Measurements from ENCODE around the gene MICAL3. TPM values are rescaled to one million over a fixed set of nuclear protein-coding genes. Genes with fewer than 3 reads are reported as not detected.

Gene MICAL3
- total and polyA plus RNA-seq, 2 donors, result 2.7 to 4.0 TPM

DNA sequence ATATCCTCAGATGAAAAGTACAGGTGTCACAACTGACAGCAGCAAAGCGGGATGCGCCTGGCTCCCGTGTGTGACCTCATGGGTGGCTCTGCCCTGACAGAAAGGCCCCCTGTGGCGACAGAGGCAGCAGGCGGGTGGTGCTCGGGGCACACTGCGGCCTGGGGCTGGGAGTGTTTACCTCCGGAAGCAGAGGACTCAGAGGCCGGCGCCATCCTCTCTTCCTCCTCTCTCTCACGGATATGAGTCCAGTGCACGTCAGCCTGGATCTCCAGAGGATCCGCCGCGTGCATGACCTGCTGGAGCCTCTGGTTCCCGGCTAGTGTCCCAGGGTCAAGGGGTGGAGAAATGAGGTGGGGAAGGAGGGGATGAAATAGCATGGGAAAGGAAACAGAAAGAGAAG is 196.9 kb downstream of the MICAL3 start:
- no peak overlapping the region for H3K4me3 ChIP-seq (ENCODE audit: low read length in 2 of 2)
- H3K36me3 ChIP-seq (ENCODE audit: control insufficient read depth in 2 of 2, insufficient read depth in 2 of 2, low read length in 1 of 2), result no peaks in the 10 kb centered on the region
- 91% methylated on average over 16 of the region's 16 CpGs for WGBS
- no peak overlapping the region for H3K27ac ChIP-seq (ENCODE audit: low read depth in 1 of 2, low read length in 1 of 2)
- H3K4me1 ChIP-seq (ENCODE audit: control insufficient read depth in 2 of 2, insufficient read depth in 2 of 2, low read length in 2 of 2), result peaks cover 6 to 17% of the 10 kb centered on the region in 2 donors
- no peaks in the 10 kb centered on the region for H3K27me3 ChIP-seq (ENCODE audit: control insufficient read depth in 2 of 2, insufficient read depth in 1 of 2, low read length in 1 of 2)
- H3K9me3 ChIP-seq (ENCODE audit: control insufficient read depth in 2 of 2, insufficient read depth in 1 of 2, low read length in 1 of 2), result no peaks in the 10 kb centered on the region
- DNase-seq (ENCODE audit: low read depth in 6 of 9, low spot score in 9 of 9), result no peak

DNA sequence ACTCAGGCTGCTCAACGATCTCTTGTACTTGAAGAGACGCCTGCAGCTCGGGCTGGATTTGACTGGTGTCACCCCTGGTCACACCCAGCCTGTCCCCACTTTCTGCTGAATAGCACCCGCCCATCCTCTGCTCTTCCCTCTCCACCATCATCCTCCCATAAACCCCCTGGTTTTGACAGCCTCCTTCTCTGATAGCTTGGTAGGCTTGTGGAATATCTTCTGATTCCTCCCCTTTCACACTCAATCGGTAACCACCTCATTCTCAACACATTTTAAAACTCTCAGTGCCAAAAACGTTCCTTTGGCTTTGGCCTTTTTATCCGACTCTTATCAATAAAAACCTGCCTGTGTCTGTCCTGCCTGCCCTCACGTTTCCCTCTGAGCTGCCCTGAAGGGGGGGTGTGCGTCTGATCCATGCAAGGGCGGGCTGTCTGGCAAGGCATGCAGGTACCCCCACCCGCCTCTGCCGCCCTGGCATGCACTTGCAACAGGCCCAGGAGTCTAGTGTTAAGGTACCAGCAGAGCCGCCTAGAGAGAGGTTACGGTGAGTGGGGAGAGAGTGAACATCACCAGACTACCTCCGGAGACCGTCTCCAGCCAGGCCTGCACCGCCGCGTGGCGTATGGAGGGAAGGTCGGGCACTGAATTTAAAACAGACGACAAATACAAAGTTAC is 198.3 kb downstream of the MICAL3 start:
- peaks cover 6 to 12% of the 10 kb centered on the region in 2 donors for H3K4me1 ChIP-seq (ENCODE audit: control insufficient read depth in 2 of 2, insufficient read depth in 2 of 2, low read length in 2 of 2)
- no peak for DNase-seq (ENCODE audit: low read depth in 6 of 9, low spot score in 9 of 9)
- H3K4me3 ChIP-seq (ENCODE audit: low read length in 2 of 2), result no peak overlapping the region
- WGBS, result 96% methylated on average over 22 of the region's 22 CpGs
- H3K27ac ChIP-seq (ENCODE audit: low read depth in 1 of 2, low read length in 1 of 2), result no peak overlapping the region
- H3K27me3 ChIP-seq (ENCODE audit: control insufficient read depth in 2 of 2, insufficient read depth in 1 of 2, low read length in 1 of 2), result no peaks in the 10 kb centered on the region
- no peaks in the 10 kb centered on the region for H3K9me3 ChIP-seq (ENCODE audit: control insufficient read depth in 2 of 2, insufficient read depth in 1 of 2, low read length in 1 of 2)
- H3K36me3 ChIP-seq (ENCODE audit: control insufficient read depth in 2 of 2, insufficient read depth in 2 of 2, low read length in 1 of 2), result no peaks in the 10 kb centered on the region

DNA sequence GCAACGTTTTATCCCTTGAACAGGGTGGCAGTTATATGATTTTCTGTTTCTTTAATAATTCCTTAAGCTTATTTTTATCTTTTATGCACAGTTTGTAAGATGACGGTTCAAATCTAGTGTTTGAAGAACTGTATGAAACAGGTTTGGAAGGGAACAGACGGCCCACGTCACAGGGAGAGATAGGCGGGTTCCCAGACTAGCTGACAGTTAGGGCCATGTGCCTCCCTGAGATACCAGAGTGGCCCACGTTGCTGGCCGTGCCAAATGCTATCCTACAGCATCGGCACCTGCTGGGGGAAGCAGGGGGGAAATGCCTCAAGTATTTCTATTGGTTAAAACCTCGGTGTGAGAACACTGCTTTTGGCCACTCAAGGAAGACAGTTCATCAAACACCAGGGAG is 199.9 kb downstream of the MICAL3 start:
- Histone ChIP-seq H3K27ac (ENCODE audit: low read depth in 1 of 2, low read length in 1 of 2) (no peak overlapping the region), H3K4me1 (ENCODE audit: control insufficient read depth in 2 of 2, insufficient read depth in 2 of 2, low read length in 2 of 2) (peaks cover 2% of the 10 kb centered on the region in 2 donors), H3K9me3 (ENCODE audit: control insufficient read depth in 2 of 2, insufficient read depth in 1 of 2, low read length in 1 of 2) (no peaks in the 10 kb centered on the region), H3K36me3 (ENCODE audit: control insufficient read depth in 2 of 2, insufficient read depth in 2 of 2, low read length in 1 of 2) (no peaks in the 10 kb centered on the region), H3K4me3 (ENCODE audit: low read length in 2 of 2) (no peak overlapping the region), H3K27me3 (ENCODE audit: control insufficient read depth in 2 of 2, insufficient read depth in 1 of 2, low read length in 1 of 2) (no peaks in the 10 kb centered on the region)
- WGBS, result 91% methylated on average over 9 of the region's 9 CpGs
- DNase-seq (ENCODE audit: low read depth in 6 of 9, low spot score in 9 of 9), result no peak

DNA sequence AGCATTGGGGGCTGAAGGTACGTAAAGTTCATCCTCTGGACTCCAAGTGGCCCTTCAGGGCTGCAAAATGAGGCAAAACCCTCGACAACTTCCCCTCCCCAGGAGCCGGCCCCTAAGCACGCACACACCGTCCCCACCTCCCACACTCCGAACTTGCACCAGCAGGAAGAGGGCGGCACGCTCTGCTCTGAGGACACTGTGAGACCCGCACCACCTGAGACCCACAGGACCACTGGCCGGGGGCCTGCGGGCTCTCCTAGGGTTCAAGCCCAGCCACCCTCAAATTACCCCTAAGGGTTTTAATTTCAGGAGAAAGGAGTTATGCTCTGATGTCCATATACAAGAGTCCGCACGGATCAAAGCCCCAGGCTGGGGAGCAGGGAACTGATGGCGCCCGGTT is 200.4 kb downstream of the MICAL3 start:
- Histone ChIP-seq H3K27me3 (ENCODE audit: control insufficient read depth in 2 of 2, insufficient read depth in 1 of 2, low read length in 1 of 2) (no peaks in the 10 kb centered on the region), H3K27ac (ENCODE audit: low read depth in 1 of 2, low read length in 1 of 2) (no peak overlapping the region), H3K36me3 (ENCODE audit: control insufficient read depth in 2 of 2, insufficient read depth in 2 of 2, low read length in 1 of 2) (no peaks in the 10 kb centered on the region), H3K4me3 (ENCODE audit: low read length in 2 of 2) (no peak overlapping the region), H3K9me3 (ENCODE audit: control insufficient read depth in 2 of 2, insufficient read depth in 1 of 2, low read length in 1 of 2) (no peaks in the 10 kb centered on the region), H3K4me1 (ENCODE audit: control insufficient read depth in 2 of 2, insufficient read depth in 2 of 2, low read length in 2 of 2) (no peaks in the 10 kb centered on the region)
- no peak for DNase-seq (ENCODE audit: low read depth in 6 of 9, low spot score in 9 of 9)
- WGBS, result 96% methylated on average over 15 of the region's 15 CpGs

DNA sequence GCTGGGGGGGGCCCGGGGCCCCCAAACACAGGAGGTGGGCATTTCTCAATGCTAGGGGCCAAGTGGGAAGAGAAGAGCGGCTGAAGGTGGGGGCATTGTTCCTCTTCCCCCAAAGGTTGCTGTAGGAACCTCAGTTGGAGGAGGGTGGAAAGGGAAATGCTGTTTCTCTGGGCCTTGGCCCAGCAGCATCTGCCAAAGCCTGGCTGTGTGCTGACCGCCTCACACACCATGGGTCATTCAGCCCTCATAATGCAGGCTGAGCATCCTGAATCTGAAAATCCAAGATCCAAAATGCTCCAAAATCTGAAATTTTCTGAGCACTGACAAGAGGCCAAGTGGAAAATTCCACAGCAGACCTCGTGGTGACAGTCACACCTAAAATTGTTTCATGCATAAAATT is 201.1 kb downstream of the MICAL3 start:
- no peaks in the 10 kb centered on the region for H3K36me3 ChIP-seq (ENCODE audit: control insufficient read depth in 2 of 2, insufficient read depth in 2 of 2, low read length in 1 of 2)
- no peaks in the 10 kb centered on the region for H3K9me3 ChIP-seq (ENCODE audit: control insufficient read depth in 2 of 2, insufficient read depth in 1 of 2, low read length in 1 of 2)

DNA sequence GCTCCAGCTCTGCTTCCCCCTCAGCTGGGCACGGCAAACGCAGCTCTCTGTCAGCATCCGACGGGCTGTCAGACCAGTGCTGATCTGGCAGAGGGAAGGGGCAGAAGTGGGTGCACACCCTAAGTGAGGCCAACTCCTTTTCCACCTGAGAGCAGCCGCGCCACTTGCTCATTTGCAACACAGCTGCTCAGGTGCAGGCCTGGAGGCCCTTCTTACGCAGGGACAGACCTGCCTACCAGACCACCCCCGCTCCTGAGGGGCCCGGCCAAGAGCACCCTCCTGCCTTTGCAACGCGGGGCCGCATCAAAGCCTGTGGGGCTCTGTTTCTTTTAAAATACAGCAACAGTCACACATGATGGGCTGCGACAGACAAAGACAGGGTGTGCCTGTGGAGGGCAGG is 202.3 kb downstream of the MICAL3 start:
- Histone ChIP-seq H3K9me3 (ENCODE audit: control insufficient read depth in 2 of 2, insufficient read depth in 1 of 2, low read length in 1 of 2) (no peaks in the 10 kb centered on the region), H3K27ac (ENCODE audit: low read depth in 1 of 2, low read length in 1 of 2) (no peak overlapping the region), H3K4me1 (ENCODE audit: control insufficient read depth in 2 of 2, insufficient read depth in 2 of 2, low read length in 2 of 2) (no peaks in the 10 kb centered on the region), H3K4me3 (ENCODE audit: low read length in 2 of 2) (no peak overlapping the region), H3K36me3 (ENCODE audit: control insufficient read depth in 2 of 2, insufficient read depth in 2 of 2, low read length in 1 of 2) (no peaks in the 10 kb centered on the region), H3K27me3 (ENCODE audit: control insufficient read depth in 2 of 2, insufficient read depth in 1 of 2, low read length in 1 of 2) (no peaks in the 10 kb centered on the region)
- WGBS, result 94% methylated on average over 13 of the region's 13 CpGs
- DNase-seq (ENCODE audit: low read depth in 6 of 9, low spot score in 9 of 9), result no peak

More for the DNA sequence above, 201.1 kb downstream of the MICAL3 start:
- DNase-seq (ENCODE audit: low read depth in 6 of 9, low spot score in 9 of 9), result no peak
- Histone ChIP-seq H3K27ac (ENCODE audit: low read depth in 1 of 2, low read length in 1 of 2) (no peak overlapping the region), H3K27me3 (ENCODE audit: control insufficient read depth in 2 of 2, insufficient read depth in 1 of 2, low read length in 1 of 2) (no peaks in the 10 kb centered on the region), H3K4me3 (ENCODE audit: low read length in 2 of 2) (no peak overlapping the region), H3K4me1 (ENCODE audit: control insufficient read depth in 2 of 2, insufficient read depth in 2 of 2, low read length in 2 of 2) (no peaks in the 10 kb centered on the region)
- 96% methylated on average over 4 of the region's 4 CpGs for WGBS

DNA sequence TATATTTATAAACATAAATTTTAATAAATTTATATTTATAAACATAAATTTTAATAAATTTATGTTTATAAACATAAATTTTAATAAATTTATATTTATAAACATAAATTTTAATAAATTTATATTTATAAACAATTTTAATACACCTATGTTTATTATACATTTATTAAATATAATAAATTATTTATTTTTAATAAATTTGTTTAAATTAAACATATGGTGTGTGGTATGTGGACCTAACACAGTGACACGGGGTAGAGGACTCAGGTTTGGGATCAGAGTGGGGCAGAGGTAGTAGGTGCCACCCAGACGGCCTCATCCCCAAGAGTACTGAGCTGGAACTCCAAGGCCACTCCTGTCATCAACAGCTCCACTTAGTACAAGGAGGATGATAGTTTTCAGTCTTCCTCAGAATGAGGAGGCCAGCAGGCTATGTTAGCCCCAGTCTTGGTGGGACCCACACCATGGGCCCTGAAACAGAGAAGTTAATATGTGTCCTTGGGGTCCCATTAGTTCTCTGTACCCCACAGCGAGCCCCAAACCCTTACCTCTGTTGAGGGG is 203.4 kb downstream of the MICAL3 start:
- H3K4me1 ChIP-seq (ENCODE audit: control insufficient read depth in 2 of 2, insufficient read depth in 2 of 2, low read length in 2 of 2), result no peaks in the 10 kb centered on the region
- WGBS, result 97% methylated on average over 3 of the region's 3 CpGs
- no peak for DNase-seq (ENCODE audit: low read depth in 6 of 9, low spot score in 9 of 9)
- H3K27ac ChIP-seq (ENCODE audit: low read depth in 1 of 2, low read length in 1 of 2), result no peak overlapping the region
- H3K9me3 ChIP-seq (ENCODE audit: control insufficient read depth in 2 of 2, insufficient read depth in 1 of 2, low read length in 1 of 2), result no peaks in the 10 kb centered on the region
- no peaks in the 10 kb centered on the region for H3K36me3 ChIP-seq (ENCODE audit: control insufficient read depth in 2 of 2, insufficient read depth in 2 of 2, low read length in 1 of 2)
- no peaks in the 10 kb centered on the region for H3K27me3 ChIP-seq (ENCODE audit: control insufficient read depth in 2 of 2, insufficient read depth in 1 of 2, low read length in 1 of 2)
- no peak overlapping the region for H3K4me3 ChIP-seq (ENCODE audit: low read length in 2 of 2)

DNA sequence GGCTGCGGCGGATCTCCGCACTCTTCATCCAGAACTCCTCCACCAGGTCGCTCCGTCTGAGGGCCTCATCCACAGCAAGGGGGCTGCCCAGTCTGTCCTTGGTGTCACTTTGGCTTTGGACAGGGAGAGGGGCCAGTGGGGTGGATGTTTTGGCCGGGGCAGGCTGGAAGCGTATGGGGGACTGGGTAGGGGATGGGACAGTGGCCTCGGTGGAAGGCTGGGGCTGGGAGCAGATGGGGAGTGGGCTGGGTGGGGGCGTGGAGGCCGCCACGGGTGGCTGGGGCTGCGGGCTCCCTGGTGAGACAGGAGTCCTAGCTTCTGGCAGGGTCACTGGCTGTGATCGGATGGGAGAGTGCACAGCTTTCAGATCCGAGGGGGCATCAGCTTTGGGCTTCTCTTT is 205.7 kb downstream of the MICAL3 start:
- no peaks in the 10 kb centered on the region for H3K9me3 ChIP-seq (ENCODE audit: control insufficient read depth in 2 of 2, insufficient read depth in 1 of 2, low read length in 1 of 2)
- WGBS, result 96% methylated on average over 14 of the region's 14 CpGs
- H3K27ac ChIP-seq (ENCODE audit: low read depth in 1 of 2, low read length in 1 of 2), result no peak overlapping the region
- no peak for DNase-seq (ENCODE audit: low read depth in 6 of 9, low spot score in 9 of 9)
- H3K4me1 ChIP-seq (ENCODE audit: control insufficient read depth in 2 of 2, insufficient read depth in 2 of 2, low read length in 2 of 2), result no peaks in the 10 kb centered on the region
- H3K4me3 ChIP-seq (ENCODE audit: low read length in 2 of 2), result no peak overlapping the region
- no peaks in the 10 kb centered on the region for H3K27me3 ChIP-seq (ENCODE audit: control insufficient read depth in 2 of 2, insufficient read depth in 1 of 2, low read length in 1 of 2)
- no peaks in the 10 kb centered on the region for H3K36me3 ChIP-seq (ENCODE audit: control insufficient read depth in 2 of 2, insufficient read depth in 2 of 2, low read length in 1 of 2)

DNA sequence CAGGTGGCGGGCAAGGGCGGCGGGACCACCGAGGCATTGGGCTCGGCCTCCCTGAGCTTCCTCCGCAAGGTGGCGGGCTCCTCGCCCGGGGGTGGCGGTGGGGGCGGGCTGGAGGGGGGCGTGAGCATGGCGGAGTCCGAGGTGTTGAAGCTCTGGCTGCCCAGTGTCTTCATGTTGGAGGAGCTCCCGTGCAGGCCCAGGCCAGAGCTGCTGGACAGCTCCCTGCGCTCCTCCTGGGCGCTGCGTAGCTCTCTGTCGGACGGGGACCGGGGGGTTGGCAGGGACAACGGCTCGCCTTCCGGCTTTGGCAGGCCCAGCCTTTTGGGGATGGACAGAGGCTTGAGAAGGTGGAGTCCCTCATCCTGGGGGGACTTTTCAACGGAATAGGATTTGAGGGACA is 206.2 kb downstream of the MICAL3 start:
- 96% methylated on average over 25 of the region's 25 CpGs for WGBS
- H3K36me3 ChIP-seq (ENCODE audit: control insufficient read depth in 2 of 2, insufficient read depth in 2 of 2, low read length in 1 of 2), result no peaks in the 10 kb centered on the region
- DNase-seq (ENCODE audit: low read depth in 6 of 9, low spot score in 9 of 9), result no peak
- H3K27me3 ChIP-seq (ENCODE audit: control insufficient read depth in 2 of 2, insufficient read depth in 1 of 2, low read length in 1 of 2), result no peaks in the 10 kb centered on the region
- no peaks in the 10 kb centered on the region for H3K4me1 ChIP-seq (ENCODE audit: control insufficient read depth in 2 of 2, insufficient read depth in 2 of 2, low read length in 2 of 2)
- H3K27ac ChIP-seq (ENCODE audit: low read depth in 1 of 2, low read length in 1 of 2), result no peak overlapping the region
- no peak overlapping the region for H3K4me3 ChIP-seq (ENCODE audit: low read length in 2 of 2)
- H3K9me3 ChIP-seq (ENCODE audit: control insufficient read depth in 2 of 2, insufficient read depth in 1 of 2, low read length in 1 of 2), result no peaks in the 10 kb centered on the region
